ENCODE data around the gene CACNG5. TPM values are rescaled to one million over a fixed set of nuclear protein-coding genes. Genes with fewer than 3 reads are reported as not detected.

The CACNG5 gene
- total RNA-seq, 1 experiment from 2014 or later = not detected

- Mint-ChIP-seq H3K4me1 (ENCODE audit: low read depth, unreplicated experiment) (peaks cover 6% of the 10 kb centered on the region), H3K9me3 (ENCODE audit: low read depth, unreplicated experiment) (no peaks in the 10 kb centered on the region), H3K4me3 (ENCODE audit: low read depth, unreplicated experiment) (no peak overlapping the region), H3K36me3 (ENCODE audit: insufficient read depth, unreplicated experiment) (peaks cover 4% of the 10 kb centered on the region), H3K27ac (ENCODE audit: unreplicated experiment) (no peak overlapping the region), H3K27me3 (ENCODE audit: unreplicated experiment) (peaks cover 18% of the 10 kb centered on the region)
- no TSS peak for BruUV-seq (replicated peaks)
- intact Hi-C loops (cut with micrococcal nuclease; ENCODE audit: unreplicated experiment) = no loop called here
- DNase-seq = no peak
- TF ChIP-seq CTCF (IDR thresholded peaks at IDR 0.05; ENCODE audit: unreplicated experiment) = no peak
- CTCF ChIA-PET = interaction anchor here (0.6 kb wide), 1 partner anchor 359 kb away, joined by 5 read pairs; no protein-coding TSS in a partner anchor
These were observed 97.4 kb downstream of the CACNG5 start for GRCh38 chr17:66932311-66932710.

- Mint-ChIP-seq H3K4me3 (ENCODE audit: low read depth, unreplicated experiment) (no peak overlapping the region), H3K36me3 (ENCODE audit: insufficient read depth, unreplicated experiment) (peaks cover 4% of the 10 kb centered on the region), H3K9me3 (ENCODE audit: low read depth, unreplicated experiment) (no peaks in the 10 kb centered on the region), H3K27me3 (ENCODE audit: unreplicated experiment) (peaks cover 35% of the 10 kb centered on the region), H3K27ac (ENCODE audit: unreplicated experiment) (no peak overlapping the region), H3K4me1 (ENCODE audit: low read depth, unreplicated experiment) (peaks cover 6% of the 10 kb centered on the region)
- TF ChIP-seq CTCF (IDR thresholded peaks at IDR 0.05; ENCODE audit: unreplicated experiment) = no peak
- BruUV-seq (replicated peaks) = no TSS peak
- DNase-seq = no peak
- intact Hi-C loops (cut with micrococcal nuclease; ENCODE audit: unreplicated experiment) = no loop called here
- CTCF ChIA-PET = no interaction called here
These were observed 99.1 kb downstream of the CACNG5 start for GRCh38 chr17:66934040-66934439.

Small RNAs within 50 kb of the gene (microRNA-seq; reads per million reads assigned to microRNA genes)
- not detected for gene MIR634

Other genes with a start within 250 kb of the CACNG5 start
- 3.4 and 3.8 TPM in 2 replicates for gene CACNG4, start 129.6 kb downstream of the CACNG5 start, total RNA-seq (2022)
- not detected in 2 replicates for gene CACNG1, start 209.4 kb downstream of the CACNG5 start, total RNA-seq (2022)

All from Calu3 (cell line).